SK-N-SH (cell line): ENCODE results near the gene NFIX. TPM values are rescaled to one million over a fixed set of nuclear protein-coding genes. Genes with fewer than 3 reads are reported as not detected.

Source experiments
- CTCF ChIA-PET: fragments of 300-600, 350-600 bp; formaldehyde crosslinking; extraction: SDS; loops from one replicate; lab custom pipeline; 2021; lab: Yijun Ruan, JAX
- POLR2A ChIA-PET: fragments of 350-600 bp; sonication (Branson Sonifier 250); formaldehyde crosslinking; extraction: SDS; loops from one replicate; lab custom pipeline; 2020; ENCODE audit warnings: antibody characterized with exemption, inconsistent platforms; lab: Yijun Ruan, JAX
- DNase-seq: peaks from one replicate; pipeline ENCODE4 v3.0.0; 2012
- H2AFZ ChIP-seq: fragments of 200-600 bp; sonication (generic); 2 replicates; pipeline ENCODE4 v1.8.1; 2016; ENCODE audit warnings: antibody characterized with exemption, mild to moderate bottlenecking, low read depth
- H3F3A ChIP-seq: fragments of 200-600 bp; sonication (generic); replicated peaks from 2 replicates; pipeline ENCODE3; 2016; ENCODE audit warnings: antibody characterized with exemption, mild to moderate bottlenecking; ENCODE audit not compliant: insufficient read depth
- H3K27ac ChIP-seq, 2 experiments: fragments of 200-500 bp in 1 of 2; fragments of 200-600 bp in 1 of 2; sonication (Bioruptor generic) in 1 of 2; sonication (generic), shearing (Covaris generic) in 1 of 2; 2 replicates each; pipeline versions ENCODE4 v1.5.1 to v1.6.1; 2014 to 2016; ENCODE audit warnings: low read depth in 2 of 2, inconsistent platforms in 1 of 2, low read length in 1 of 2, mild to moderate bottlenecking in 1 of 2, mixed read lengths in 1 of 2
- H3K27me3 ChIP-seq: fragments of 200-600 bp; sonication (generic), shearing (Covaris generic); 2 replicates; pipeline ENCODE4 v1.6.1; 2016; ENCODE audit warnings: mixed run types; ENCODE audit not compliant: insufficient read depth
- H3K36me3 ChIP-seq, 2 experiments: fragments of 200-500 bp in 1 of 2; fragments of 200-600 bp in 1 of 2; sonication (Bioruptor generic) in 1 of 2; sonication (generic) in 1 of 2; replicated peaks in 1 of 2; 2 replicates each; pipeline versions ENCODE3 to v1.5.1; 2014 to 2016; ENCODE audit warnings: low read length in 1 of 2, mild to moderate bottlenecking in 1 of 2; ENCODE audit not compliant: insufficient read depth in 2 of 2, control insufficient read depth in 1 of 2
- H3K4me1 ChIP-seq, 2 experiments: fragments of 200-500 bp in 1 of 2; fragments of 200-600 bp in 1 of 2; sonication (Bioruptor generic) in 1 of 2; sonication (generic), shearing (Covaris generic) in 1 of 2; 2 replicates each; pipeline versions ENCODE4 v1.5.1 to v1.6.1; 2014 to 2016; ENCODE audit warnings: low read depth in 1 of 2, low read length in 1 of 2, mixed run types in 1 of 2; ENCODE audit not compliant: insufficient read depth in 2 of 2, control insufficient read depth in 1 of 2
- H3K4me2 ChIP-seq: fragments of 200-600 bp; sonication (generic), shearing (Covaris generic); 2 replicates; pipeline ENCODE4 v1.6.1; 2017; ENCODE audit warnings: mixed run types
- H3K4me3 ChIP-seq, 2 experiments: fragments of 200-500 bp in 1 of 2; fragments of 200-600 bp in 1 of 2; sonication (Bioruptor generic) in 1 of 2; sonication (generic), shearing (Covaris generic) in 1 of 2; 2 replicates each; pipeline versions ENCODE4 v1.5.1 to v1.8.1; 2014 to 2016; ENCODE audit warnings: low read depth in 2 of 2, inconsistent platforms in 1 of 2, low read length in 1 of 2, mild to moderate bottlenecking in 1 of 2, mixed read lengths in 1 of 2, moderate library complexity in 1 of 2
- H3K79me2 ChIP-seq: fragments of 200-600 bp; sonication (generic); 2 replicates; pipeline ENCODE4 v1.8.1; 2017; ENCODE audit warnings: mild to moderate bottlenecking; ENCODE audit not compliant: insufficient read depth
- H3K9ac ChIP-seq: fragments of 200-600 bp; sonication (generic); 2 replicates; pipeline ENCODE4 v1.6.1; 2017; ENCODE audit warnings: mixed run types
- H3K9me2 ChIP-seq: fragments of 200-600 bp; sonication (generic); 2 replicates; pipeline ENCODE4 v1.6.1; 2017; ENCODE audit warnings: mixed run types
- H3K9me3 ChIP-seq: fragments of 200-600 bp; sonication (generic); 2 replicates; pipeline ENCODE4 v1.6.1; 2017; ENCODE audit warnings: mixed run types, mild to moderate bottlenecking, moderate library complexity
- H4K20me1 ChIP-seq: fragments of 200-600 bp; sonication (generic); 2 replicates; pipeline ENCODE4 v1.6.1; 2017; ENCODE audit warnings: mild to moderate bottlenecking, mixed run types; ENCODE audit not compliant: insufficient read depth
- EZH2phosphoT487 ChIP-seq: fragments of 200-600 bp; sonication (generic); IDR thresholded peaks from 2 replicates; pipeline ENCODE4 v1.6.1; 2017; ENCODE audit warnings: low read depth, mixed run types, mild to moderate bottlenecking, antibody characterized with exemption, moderate library complexity, borderline replicate concordance
- FOXJ3 ChIP-seq: sonication (generic); formaldehyde crosslinking; IDR thresholded peaks from 2 replicates; pipeline ENCODE4 v1.5.1; 2020; ENCODE audit warnings: mild to moderate bottlenecking, missing genetic modification reagents
- GATA2 ChIP-seq: sonication (generic); formaldehyde crosslinking; IDR thresholded peaks from 2 replicates; pipeline ENCODE4 v1.5.0; 2020; ENCODE audit warnings: mild to moderate bottlenecking, missing genetic modification reagents
- IRF3 ChIP-seq: fragments of 150-350 bp; IDR thresholded peaks from 2 replicates; pipeline ENCODE4 v1.6.1; 2016; ENCODE audit warnings: mild to moderate bottlenecking, low read depth, low read length
- MXI1 ChIP-seq: IDR thresholded peaks from 2 replicates; pipeline ENCODE4 v1.6.1; 2012; ENCODE audit warnings: mild to moderate bottlenecking, low read depth, low read length, improper control_type of control experiment
- NRF1 ChIP-seq: IDR thresholded peaks from 2 replicates; pipeline ENCODE4 v1.6.1; 2012; ENCODE audit warnings: low read depth, mild to moderate bottlenecking, low read length
- PBX3 ChIP-seq: IDR thresholded peaks from 2 replicates; pipeline ENCODE4; 2012
- RXRA ChIP-seq: IDR thresholded peaks from 2 replicates; pipeline ENCODE4 v1.4.0; 2012; ENCODE audit warnings: low read depth, mild to moderate bottlenecking, borderline replicate concordance
- TCF12 ChIP-seq: IDR thresholded peaks from 2 replicates; pipeline ENCODE4 v1.4.0; 2012
- USF2 ChIP-seq: fragments of 150-350 bp; IDR thresholded peaks from 2 replicates; pipeline ENCODE4 v1.6.1; 2017; ENCODE audit warnings: antibody characterized with exemption, low read length, low read depth, borderline replicate concordance
- YY1 ChIP-seq: IDR thresholded peaks from 2 replicates; pipeline ENCODE4 v1.4.0; 2012; ENCODE audit warnings: low read depth, mild to moderate bottlenecking
- ZBTB33 ChIP-seq: IDR thresholded peaks from 2 replicates; pipeline ENCODE4 v1.4.0; 2012; ENCODE audit warnings: low read depth, borderline replicate concordance
- WGBS: methylation state at CpG from one replicate; pipeline ENCODE4 v1.1.6; 2017; ENCODE audit warnings: low lambda C conversion rate; 5-methylcytosine and 5-hydroxymethylcytosine counted together
- polyA plus RNA-seq, 3 experiments: library from polyadenylated mRNA; depleted of rRNA; stranded (reverse); fragments of >200 nt; gene quantifications; 2 replicates each; pipeline ENCODE4 v1.2.3, GENCODE V29; 2012

The NFIX gene
- polyA plus RNA-seq, 1 of the 3 experiments (the other 2 are of a cell fraction), result 14.8 TPM

GRCh38 chr19:13047374-13047773, 52.1 kb downstream of the NFIX start:
- Histone ChIP-seq H3K9ac (no peak overlapping the region), H3K9me2 (no peaks in the 10 kb centered on the region), H3K27ac (no peak overlapping the region), H3K4me1 (peaks cover 27 to 38% of the 10 kb centered on the region in 2 experiments), H3K4me2 (no peak overlapping the region), H3K36me3 (peaks cover 5 to 6% of the 10 kb centered on the region in 2 experiments), H3K9me3 (no peaks in the 10 kb centered on the region), H3K79me2 (peaks cover 53% of the 10 kb centered on the region), H3F3A (peaks cover 2% of the 10 kb centered on the region), H2AFZ (no peak overlapping the region), H4K20me1 (no peaks in the 10 kb centered on the region), H3K4me3 (no peak overlapping the region), H3K27me3 (no peaks in the 10 kb centered on the region)
- no peak for DNase-seq
- ChIA-PET POLR2A (no interaction called here), CTCF (interaction anchor here (0.7 to 1.0 kb wide), 2 partner anchors 14 to 70 kb away, joined by 3 to 4 read pairs; no protein-coding TSS in a partner anchor)
- no peak for TF ChIP-seq GATA2 (CRISPR knock-in tag)
- TF ChIP-seq IRF3, result no peak
- no peak for TF ChIP-seq PBX3
- no peak for TF ChIP-seq RXRA
- no peak for TF ChIP-seq YY1
- TF ChIP-seq TCF12, result no peak
- TF ChIP-seq NRF1, result no peak
- no peak for TF ChIP-seq ZBTB33
- TF ChIP-seq FOXJ3 (CRISPR knock-in tag), result no peak
- no peak for TF ChIP-seq EZH2phosphoT487
- WGBS, result 100% methylated on average over 6 of the region's 7 CpGs

- peaks cover 45% of the 10 kb centered on the region for H3K79me2 ChIP-seq
- 75% methylated on average over 4 of the region's 4 CpGs for WGBS
Observed at GRCh38 chr19:13050274-13050673, 55.0 kb downstream of the NFIX start.

More at GRCh38 chr19:13050274-13050673, 55.0 kb downstream of the NFIX start:
- Histone ChIP-seq H3K4me2 (no peak overlapping the region), H4K20me1 (no peaks in the 10 kb centered on the region), H2AFZ (no peak overlapping the region)
- TF ChIP-seq ZBTB33 (no peak), GATA2 (CRISPR knock-in tag) (no peak), USF2 (no peak), MXI1 (peak; percentile 50; the same call in 1 of the 2 replicates)
- TF ChIP-seq, all 33 proteins: peak for 1
- ChIA-PET CTCF (interaction anchor here (1.0 to 35.2 kb wide), 5 partner anchors 11 to 70 kb away, joined by 3 to 506 read pairs (median 167); no protein-coding TSS in a partner anchor), POLR2A (interaction anchor here (1.5 kb wide), 1 partner anchor 11 kb away, joined by 4 read pairs; no protein-coding TSS in a partner anchor)
- DNase-seq, result no peak
- no peak overlapping the region for H3K4me3 ChIP-seq
- no peaks in the 10 kb centered on the region for H3K9me3 ChIP-seq
- no peak overlapping the region for H3K9ac ChIP-seq
- no peaks in the 10 kb centered on the region for H3K27me3 ChIP-seq
- H3K36me3 ChIP-seq, result peaks cover 0 to 4% of the 10 kb centered on the region in 2 experiments
- no peaks in the 10 kb centered on the region for H3K9me2 ChIP-seq
- H3K4me1 ChIP-seq, result peaks cover 47 to 54% of the 10 kb centered on the region in 2 experiments
- peak overlapping the region in 1 of 2 experiments; percentile 67; a peak in 3 of 4 replicates for H3K27ac ChIP-seq
- peaks cover 18% of the 10 kb centered on the region for H3F3A ChIP-seq
